Smooth muscle cell (in vitro differentiated cells): ENCODE results near the gene DOK7. TPM values are rescaled to one million over a fixed set of nuclear protein-coding genes. Genes with fewer than 3 reads are reported as not detected.

Source experiments
- DNase-seq: peaks from one replicate; lab custom pipeline; 2025; ENCODE audit not compliant: unreplicated experiment; lab: John Stamatoyannopoulos, UW
- H2AFZ ChIP-seq: fragments of 200-600 bp; sonication (generic); 2 replicates; pipeline ENCODE4 v1.6.0; 2016; ENCODE audit warnings: antibody characterized with exemption, low read depth, mild to moderate bottlenecking
- H3F3A ChIP-seq: fragments of 200-600 bp; sonication (generic); 2 replicates; pipeline ENCODE4 v1.6.0; 2017; ENCODE audit warnings: antibody characterized with exemption, low read depth
- H3K27ac ChIP-seq: fragments of 200-600 bp; sonication (generic); 2 replicates; pipeline ENCODE4 v1.5.1; 2016; ENCODE audit warnings: low read depth, mild to moderate bottlenecking
- H3K27me3 ChIP-seq: fragments of 200-600 bp; sonication (generic); 2 replicates; pipeline ENCODE4 v1.6.1; 2016; ENCODE audit warnings: low read depth, mild to moderate bottlenecking
- H3K36me3 ChIP-seq: fragments of 200-600 bp; sonication (generic); 2 replicates; pipeline ENCODE4 v1.5.1; 2016; ENCODE audit warnings: low read depth
- H3K4me1 ChIP-seq: fragments of 200-600 bp; sonication (generic); 2 replicates; pipeline ENCODE4 v1.5.1; 2016; ENCODE audit warnings: low read depth
- H3K4me2 ChIP-seq: fragments of 200-600 bp; sonication (generic); 2 replicates; pipeline ENCODE4 v1.6.0; 2016; ENCODE audit warnings: mild to moderate bottlenecking
- H3K4me3 ChIP-seq: fragments of 200-600 bp; sonication (generic); 2 replicates; pipeline ENCODE4 v1.5.1; 2016; ENCODE audit warnings: mild to moderate bottlenecking
- H3K79me2 ChIP-seq: fragments of 200-600 bp; sonication (generic); 2 replicates; pipeline ENCODE4 v1.6.0; 2016; ENCODE audit warnings: low read depth, mild to moderate bottlenecking
- H3K9ac ChIP-seq: fragments of 200-600 bp; sonication (generic); 2 replicates; pipeline ENCODE4 v1.6.0; 2016; ENCODE audit warnings: low read depth
- H3K9me3 ChIP-seq: fragments of 200-600 bp; sonication (generic); replicated peaks from 2 replicates; pipeline ENCODE4 v1.5.1; 2016; ENCODE audit warnings: low read depth
- H4K20me1 ChIP-seq: fragments of 200-600 bp; sonication (generic); 2 replicates; pipeline ENCODE4 v1.6.0; 2016; ENCODE audit warnings: low read depth
- WGBS: methylation state at CpG from one replicate; pipeline ENCODE4 v1.1.7; 2016; ENCODE audit warnings: low lambda C conversion rate; 5-methylcytosine and 5-hydroxymethylcytosine counted together
- polyA plus RNA-seq: library from polyadenylated mRNA; unstranded; fragments of >200 nt; fragmentation: Nextera tagmentation; extraction: Ambion mirVana; gene quantifications from 2 replicates; pipeline ENCODE4 v1.2.1, GENCODE V29; 2016
- total RNA-seq: library from RNA; depleted of rRNA; stranded (reverse); fragments of >200 nt; gene quantifications from 2 replicates; pipeline ENCODE4 v1.2.3, GENCODE V29; 2014
- TF ChIP-seq, protein P1 (sequence below): fragments of 200-600 bp; sonication (generic); IDR thresholded peaks from 2 replicates; pipeline ENCODE4 v1.5.1; 2017; ENCODE audit warnings: borderline replicate concordance, mild to moderate bottlenecking, antibody characterized with exemption; ENCODE audit not compliant: insufficient read depth, poor library complexity, severe bottlenecking

Gene DOK7
- total and polyA plus RNA-seq, 2 experiments from 2014 or later, result not detected

DNA sequence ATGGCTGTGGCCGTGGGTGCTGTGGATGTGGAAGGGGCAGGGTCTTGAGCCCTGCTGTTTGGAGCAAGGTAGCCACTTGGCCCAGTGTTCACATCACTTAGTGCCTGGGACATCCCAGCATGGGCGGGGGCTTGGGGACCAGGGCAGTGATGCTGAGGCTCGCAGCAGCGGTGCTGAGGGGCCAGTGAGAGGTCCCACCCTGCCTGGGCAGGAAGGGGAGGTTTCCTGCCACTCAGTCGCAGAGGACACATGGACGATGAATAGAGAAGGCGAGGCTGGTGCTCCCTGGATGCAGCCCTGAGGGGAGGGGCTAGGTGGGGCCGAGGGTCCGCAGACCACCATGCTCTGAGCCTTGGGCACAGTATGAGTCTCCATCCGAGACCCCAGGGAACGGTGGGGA, 25.7 kb downstream of the DOK7 start:
- Histone ChIP-seq H3K4me3 (no peak overlapping the region), H3K9me3 (no peaks in the 10 kb centered on the region), H3K4me1 (peaks cover 19% of the 10 kb centered on the region), H2AFZ (no peak overlapping the region), H3F3A (no peaks in the 10 kb centered on the region), H4K20me1 (no peaks in the 10 kb centered on the region), H3K79me2 (no peaks in the 10 kb centered on the region), H3K36me3 (no peaks in the 10 kb centered on the region), H3K4me2 (no peak overlapping the region), H3K27me3 (no peaks in the 10 kb centered on the region), H3K9ac (no peak overlapping the region), H3K27ac (no peak overlapping the region)
- no peak for DNase-seq
- 85% methylated on average over 11 of the region's 11 CpGs for WGBS
- TF ChIP-seq, protein P1, sequence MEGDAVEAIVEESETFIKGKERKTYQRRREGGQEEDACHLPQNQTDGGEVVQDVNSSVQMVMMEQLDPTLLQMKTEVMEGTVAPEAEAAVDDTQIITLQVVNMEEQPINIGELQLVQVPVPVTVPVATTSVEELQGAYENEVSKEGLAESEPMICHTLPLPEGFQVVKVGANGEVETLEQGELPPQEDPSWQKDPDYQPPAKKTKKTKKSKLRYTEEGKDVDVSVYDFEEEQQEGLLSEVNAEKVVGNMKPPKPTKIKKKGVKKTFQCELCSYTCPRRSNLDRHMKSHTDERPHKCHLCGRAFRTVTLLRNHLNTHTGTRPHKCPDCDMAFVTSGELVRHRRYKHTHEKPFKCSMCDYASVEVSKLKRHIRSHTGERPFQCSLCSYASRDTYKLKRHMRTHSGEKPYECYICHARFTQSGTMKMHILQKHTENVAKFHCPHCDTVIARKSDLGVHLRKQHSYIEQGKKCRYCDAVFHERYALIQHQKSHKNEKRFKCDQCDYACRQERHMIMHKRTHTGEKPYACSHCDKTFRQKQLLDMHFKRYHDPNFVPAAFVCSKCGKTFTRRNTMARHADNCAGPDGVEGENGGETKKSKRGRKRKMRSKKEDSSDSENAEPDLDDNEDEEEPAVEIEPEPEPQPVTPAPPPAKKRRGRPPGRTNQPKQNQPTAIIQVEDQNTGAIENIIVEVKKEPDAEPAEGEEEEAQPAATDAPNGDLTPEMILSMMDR, result no peak

DNA sequence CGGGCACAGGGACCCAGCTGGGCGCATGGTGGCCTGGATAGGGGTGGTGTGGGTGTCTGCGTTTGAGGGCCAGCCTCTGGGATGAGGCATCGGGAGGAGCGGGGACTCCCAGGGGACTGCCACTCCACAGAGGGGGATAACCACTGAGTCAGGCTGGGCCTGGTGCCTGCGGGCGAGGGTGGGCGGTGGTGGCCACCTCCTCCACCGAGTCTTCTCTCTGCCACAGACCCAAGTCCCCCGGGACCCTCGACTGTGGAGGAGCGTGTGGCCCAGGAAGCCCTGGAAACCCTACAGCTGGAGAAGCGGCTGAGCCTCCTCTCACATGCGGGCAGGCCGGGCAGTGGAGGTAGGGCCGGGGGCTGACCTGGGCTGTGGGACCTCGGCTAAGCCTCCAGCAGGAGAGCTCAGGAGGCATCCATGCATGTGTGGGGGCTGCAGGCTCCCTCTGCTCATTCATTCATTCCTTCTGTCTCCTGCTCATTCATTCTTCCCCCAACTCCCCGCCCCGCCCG, 26.4 kb downstream of the DOK7 start:
- Histone ChIP-seq H3K4me1 (peaks cover 26% of the 10 kb centered on the region), H3K9me3 (no peaks in the 10 kb centered on the region), H3K36me3 (no peaks in the 10 kb centered on the region), H3K9ac (no peak overlapping the region), H3K79me2 (no peaks in the 10 kb centered on the region), H4K20me1 (no peaks in the 10 kb centered on the region), H3F3A (no peaks in the 10 kb centered on the region), H3K27ac (no peak overlapping the region), H3K27me3 (no peaks in the 10 kb centered on the region), H3K4me2 (no peak overlapping the region), H3K4me3 (no peak overlapping the region), H2AFZ (no peak overlapping the region)
- TF ChIP-seq, protein P1, result no peak
- WGBS, result 73% methylated on average over 17 of the region's 20 CpGs
- DNase-seq, result no peak

DNA sequence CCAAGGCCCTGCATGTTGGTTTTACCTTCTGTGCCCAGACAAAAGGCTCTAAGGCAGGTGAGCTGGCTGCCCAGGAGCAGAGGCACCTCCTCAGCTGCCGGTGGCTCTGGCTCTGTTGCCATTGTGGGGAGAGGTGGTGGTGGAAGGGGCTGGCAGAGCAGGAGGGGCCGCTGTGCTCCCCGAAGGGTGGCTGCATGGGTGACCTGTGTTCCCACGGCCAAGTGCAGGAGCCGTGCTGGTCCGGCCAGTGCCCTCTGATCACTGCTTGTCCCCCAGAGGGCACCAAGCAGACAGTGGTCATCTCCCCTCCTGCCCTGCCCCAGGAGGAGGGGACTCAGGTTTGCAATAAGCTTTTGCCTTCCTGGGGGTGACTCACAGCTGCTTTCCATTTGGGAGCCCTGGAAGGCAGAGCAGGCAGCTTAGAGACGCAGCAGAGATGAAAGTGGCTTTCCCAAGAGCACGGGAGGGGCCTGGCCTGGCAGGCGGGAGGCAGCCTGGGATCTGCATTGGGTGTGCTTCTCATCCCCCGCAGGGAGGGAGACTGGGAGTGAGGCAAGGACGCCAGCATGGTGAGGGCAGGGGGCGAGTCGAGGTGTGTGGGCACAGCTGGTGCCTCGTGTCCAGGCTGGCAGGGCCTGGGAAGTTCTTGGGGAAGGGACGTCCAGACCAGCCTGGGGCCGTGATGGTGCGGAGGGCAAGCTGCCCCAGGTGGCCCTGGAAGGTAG, 28.7 kb downstream of the DOK7 start:
- no peak overlapping the region for H3K27ac ChIP-seq
- no peak overlapping the region for H3K4me2 ChIP-seq
- TF ChIP-seq, protein P1, result no peak

More for the DNA sequence above, 28.7 kb downstream of the DOK7 start:
- Histone ChIP-seq H3F3A (no peaks in the 10 kb centered on the region), H3K27me3 (no peaks in the 10 kb centered on the region), H3K79me2 (no peaks in the 10 kb centered on the region), H3K9ac (no peak overlapping the region), H3K36me3 (no peaks in the 10 kb centered on the region), H3K4me3 (no peak overlapping the region), H3K4me1 (peaks cover 23% of the 10 kb centered on the region), H3K9me3 (no peaks in the 10 kb centered on the region), H4K20me1 (peaks cover 8% of the 10 kb centered on the region), H2AFZ (no peak overlapping the region)
- DNase-seq, result no peak
- WGBS, result 50% methylated on average over 13 of the region's 17 CpGs
